Ascending aorta (tissue), 2 donors: Measurements from ENCODE around the gene IL10RA. TPM values are rescaled to one million over a fixed set of nuclear protein-coding genes. Genes with fewer than 3 reads are reported as not detected.

Experiments used
- DNase-seq, 2 donors: peaks; one replicate each; pipeline ENCODE4 v3.0.0-alpha.2; 2019; ENCODE audit warnings: low spot score in 2 of 2
- H3K27ac ChIP-seq, 2 donors: fragments of 200-600 bp; sonication (generic); one replicate each; pipeline ENCODE4 v1.5.1; 2016 to 2017; ENCODE audit warnings: mild to moderate bottlenecking in 1 of 2
- H3K27me3 ChIP-seq: fragments of 200-600 bp; sonication (generic); one replicate; pipeline ENCODE4 v1.5.1; 2017
- H3K36me3 ChIP-seq, 2 donors: fragments of 200-600 bp; sonication (generic); one replicate each; pipeline ENCODE4 v1.5.1; 2016
- H3K4me1 ChIP-seq, 2 donors: fragments of 200-600 bp; sonication (generic); one replicate each; pipeline ENCODE4 v1.5.1; 2016 to 2017; ENCODE audit warnings: mild to moderate bottlenecking in 1 of 2
- H3K4me3 ChIP-seq, 2 donors: fragments of 200-600 bp; sonication (generic); one replicate each; pipeline ENCODE4 v1.5.1; 2016 to 2017; ENCODE audit warnings: mild to moderate bottlenecking in 1 of 2
- H3K9me3 ChIP-seq, 2 donors: fragments of 200-600 bp; sonication (generic); one replicate each; pipeline ENCODE4 v1.5.1; 2016
- intact Hi-C: fragments of 100-400 bp; cut with DNase I; formaldehyde crosslinking; loops from one replicate; pipeline ENCODE4 v1.15.1; 2023
- total RNA-seq: library from RNA; depleted of rRNA; stranded (reverse); fragments of >200 nt; gene quantifications from one replicate; pipeline ENCODE4 v1.1.0, GENCODE V29; 2016
- TF ChIP-seq, protein P1 (sequence below), 3 experiments: fragments of 200-600 bp in 2 of 3; fragments of 450-650 bp in 1 of 3; sonication (generic) in 2 of 3; IDR thresholded peaks; one replicate each; pipeline ENCODE4 v1.5.1; 2016 to 2019; ENCODE audit warnings: antibody characterized with exemption in 3 of 3, mild to moderate bottlenecking in 1 of 3, moderate library complexity in 1 of 3

Gene IL10RA
- total RNA-seq, 1 donor from 2014 or later = 38.6 TPM

DNA sequence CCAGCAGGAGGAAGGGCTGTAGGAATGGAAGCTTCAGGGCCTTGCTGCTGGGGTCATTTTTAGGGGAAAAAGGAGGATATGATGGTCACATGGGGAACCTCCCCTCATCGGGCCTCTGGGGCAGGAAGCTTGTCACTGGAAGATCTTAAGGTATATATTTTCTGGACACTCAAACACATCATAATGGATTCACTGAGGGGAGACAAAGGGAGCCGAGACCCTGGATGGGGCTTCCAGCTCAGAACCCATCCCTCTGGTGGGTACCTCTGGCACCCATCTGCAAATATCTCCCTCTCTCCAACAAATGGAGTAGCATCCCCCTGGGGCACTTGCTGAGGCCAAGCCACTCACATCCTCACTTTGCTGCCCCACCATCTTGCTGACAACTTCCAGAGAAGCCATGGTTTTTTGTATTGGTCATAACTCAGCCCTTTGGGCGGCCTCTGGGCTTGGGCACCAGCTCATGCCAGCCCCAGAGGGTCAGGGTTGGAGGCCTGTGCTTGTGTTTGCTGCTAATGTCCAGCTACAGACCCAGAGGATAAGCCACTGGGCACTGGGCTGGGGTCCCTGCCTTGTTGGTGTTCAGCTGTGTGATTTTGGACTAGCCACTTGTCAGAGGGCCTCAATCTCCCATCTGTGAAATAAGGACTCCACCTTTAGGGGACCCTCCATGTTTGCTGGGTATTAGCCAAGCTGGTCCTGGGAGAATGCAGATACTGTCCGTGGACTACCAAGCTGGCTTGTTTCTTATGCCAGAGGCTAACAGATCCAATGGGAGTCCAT, 14.1 kb downstream of the IL10RA start:
- H3K36me3 ChIP-seq = no peaks in the 10 kb centered on the region
- intact Hi-C loops = no loop called here
- no peaks in the 10 kb centered on the region for H3K27me3 ChIP-seq
- H3K27ac ChIP-seq = peak overlapping the region in 1 of 2 donors; percentile 36
- no peak overlapping the region for H3K4me3 ChIP-seq
- TF ChIP-seq, protein P1, sequence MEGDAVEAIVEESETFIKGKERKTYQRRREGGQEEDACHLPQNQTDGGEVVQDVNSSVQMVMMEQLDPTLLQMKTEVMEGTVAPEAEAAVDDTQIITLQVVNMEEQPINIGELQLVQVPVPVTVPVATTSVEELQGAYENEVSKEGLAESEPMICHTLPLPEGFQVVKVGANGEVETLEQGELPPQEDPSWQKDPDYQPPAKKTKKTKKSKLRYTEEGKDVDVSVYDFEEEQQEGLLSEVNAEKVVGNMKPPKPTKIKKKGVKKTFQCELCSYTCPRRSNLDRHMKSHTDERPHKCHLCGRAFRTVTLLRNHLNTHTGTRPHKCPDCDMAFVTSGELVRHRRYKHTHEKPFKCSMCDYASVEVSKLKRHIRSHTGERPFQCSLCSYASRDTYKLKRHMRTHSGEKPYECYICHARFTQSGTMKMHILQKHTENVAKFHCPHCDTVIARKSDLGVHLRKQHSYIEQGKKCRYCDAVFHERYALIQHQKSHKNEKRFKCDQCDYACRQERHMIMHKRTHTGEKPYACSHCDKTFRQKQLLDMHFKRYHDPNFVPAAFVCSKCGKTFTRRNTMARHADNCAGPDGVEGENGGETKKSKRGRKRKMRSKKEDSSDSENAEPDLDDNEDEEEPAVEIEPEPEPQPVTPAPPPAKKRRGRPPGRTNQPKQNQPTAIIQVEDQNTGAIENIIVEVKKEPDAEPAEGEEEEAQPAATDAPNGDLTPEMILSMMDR (IDR thresholded peaks at IDR 0.05) = no peak
- H3K4me1 ChIP-seq = no peaks in the 10 kb centered on the region
- no peaks in the 10 kb centered on the region for H3K9me3 ChIP-seq
- no peak for DNase-seq

DNA sequence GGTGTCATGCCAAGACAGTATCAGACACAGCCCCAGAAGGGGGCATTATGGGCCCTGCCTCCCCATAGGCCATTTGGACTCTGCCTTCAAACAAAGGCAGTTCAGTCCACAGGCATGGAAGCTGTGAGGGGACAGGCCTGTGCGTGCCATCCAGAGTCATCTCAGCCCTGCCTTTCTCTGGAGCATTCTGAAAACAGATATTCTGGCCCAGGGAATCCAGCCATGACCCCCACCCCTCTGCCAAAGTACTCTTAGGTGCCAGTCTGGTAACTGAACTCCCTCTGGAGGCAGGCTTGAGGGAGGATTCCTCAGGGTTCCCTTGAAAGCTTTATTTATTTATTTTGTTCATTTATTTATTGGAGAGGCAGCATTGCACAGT, 14.6 kb downstream of the IL10RA start:
- TF ChIP-seq, protein P1 (IDR thresholded peaks at IDR 0.05) = no peak
- no peaks in the 10 kb centered on the region for H3K36me3 ChIP-seq
- H3K4me3 ChIP-seq = no peak overlapping the region
- no peaks in the 10 kb centered on the region for H3K9me3 ChIP-seq
- intact Hi-C loops = no loop called here
- no peak for DNase-seq
- H3K4me1 ChIP-seq = no peaks in the 10 kb centered on the region
- H3K27ac ChIP-seq = peak overlapping the region in 1 of 2 donors; percentile 36
- no peaks in the 10 kb centered on the region for H3K27me3 ChIP-seq

GRCh38 chr11:118001494-118001971, 15.3 kb downstream of the IL10RA start:
- no peaks in the 10 kb centered on the region for H3K4me1 ChIP-seq
- no peaks in the 10 kb centered on the region for H3K9me3 ChIP-seq
- no peaks in the 10 kb centered on the region for H3K36me3 ChIP-seq
- TF ChIP-seq, protein P1 (IDR thresholded peaks at IDR 0.05) = no peak
- DNase-seq = no peak
- H3K27me3 ChIP-seq = no peaks in the 10 kb centered on the region
- peak overlapping the region in 1 of 2 donors; percentile 9 for H3K27ac ChIP-seq
- intact Hi-C loops = no loop called here
- H3K4me3 ChIP-seq = no peak overlapping the region

- DNase-seq = no peak
- H3K27ac ChIP-seq = peak overlapping the region in 1 of 2 donors; percentile 9
- TF ChIP-seq, protein P1 (IDR thresholded peaks at IDR 0.05) = no peak
- no peaks in the 10 kb centered on the region for H3K36me3 ChIP-seq
- no peak overlapping the region for H3K4me3 ChIP-seq
- intact Hi-C loops = no loop called here
- H3K4me1 ChIP-seq = no peaks in the 10 kb centered on the region
- no peaks in the 10 kb centered on the region for H3K9me3 ChIP-seq
- H3K27me3 ChIP-seq = no peaks in the 10 kb centered on the region
Measured at GRCh38 chr11:118002010-118002540, 15.9 kb downstream of the IL10RA start.

GRCh38 chr11:118002541-118003423, 16.6 kb downstream of the IL10RA start:
- Histone ChIP-seq H3K4me1 (no peaks in the 10 kb centered on the region), H3K9me3 (no peaks in the 10 kb centered on the region), H3K27ac (peak overlapping the region; percentile 13 to 18), H3K4me3 (no peak overlapping the region), H3K27me3 (no peaks in the 10 kb centered on the region), H3K36me3 (no peaks in the 10 kb centered on the region)
- TF ChIP-seq, protein P1 (IDR thresholded peaks at IDR 0.05) = no peak
- intact Hi-C loops = no loop called here
- DNase-seq = no peak
